K562 (cell line): ENCODE measurements around the gene CHCHD6. TPM values are rescaled to one million over a fixed set of nuclear protein-coding genes. Genes with fewer than 3 reads are reported as not detected.

Source experiments
- ATAC-seq: fragments of 200-7000 bp; cut with Tn5 transposase; 3 replicates; pipeline ENCODE4 v1.9.1; 2020; ENCODE audit warnings: moderate library complexity
- BruUV-seq: library from RNA; stranded (reverse); fragments of 400-500 nt; replicated peaks from 2 replicates; lab custom pipeline; 2021; lab: Mats Ljungman, UMichigan
- CTCF ChIA-PET: fragments of 300-600 bp; formaldehyde crosslinking; extraction: SDS; loops from one replicate; lab custom pipeline; 2021; ENCODE audit warnings: low intra/inter-chr PET ratio; lab: Yijun Ruan, JAX
- POLR2A ChIA-PET: fragments of 300-600, 350-650 bp; sonication (Branson Sonifier 250); formaldehyde crosslinking; extraction: SDS; loops from one replicate; lab custom pipeline; 2021; ENCODE audit warnings: antibody characterized with exemption, inconsistent platforms; lab: Yijun Ruan, JAX
- DNase-seq, 4 experiments: peaks; one replicate each; pipeline versions ENCODE4 v3.0.0 to v3.0.0-alpha.2; 2011 to 2018; ENCODE audit warnings: low spot score in 3 of 4, mixed read lengths in 3 of 4; ENCODE audit errors: extremely low read depth in 1 of 4
- FAIRE-seq: peaks from 2 replicates; lab custom pipeline; 2011; peaks lifted over from hg19 to GRCh38; lab: Jason Lieb, UNC
- H2AFZ ChIP-seq: 2 replicates; pipeline ENCODE4 v1.6.0; 2011; ENCODE audit warnings: low read depth, low read length, control low read depth, inconsistent platforms
- H3K27ac ChIP-seq: fragments of 200-600 bp; 3 replicates; pipeline ENCODE4 v1.8.0; 2011; ENCODE audit warnings: low read depth, mild to moderate bottlenecking, control low read depth, inconsistent platforms, low read length, moderate library complexity, mixed read lengths; ENCODE audit errors: extremely low read depth
- H3K27me3 ChIP-seq, 2 experiments: fragments of 300-600 bp in 1 of 2; 2 replicates in 1 of 2; 3 replicates in 1 of 2; pipeline versions ENCODE4 v1.6.0 to v1.8.0; 2011; ENCODE audit warnings: inconsistent platforms in 2 of 2, low read length in 2 of 2, mild to moderate bottlenecking in 1 of 2, mixed read lengths in 1 of 2, moderate library complexity in 1 of 2; ENCODE audit not compliant: control insufficient read depth in 2 of 2, insufficient read depth in 2 of 2
- H3K36me3 ChIP-seq: fragments of 300-600 bp; 3 replicates; pipeline ENCODE4 v1.8.0; 2011; ENCODE audit warnings: mild to moderate bottlenecking, low read length, inconsistent platforms; ENCODE audit not compliant: control insufficient read depth, insufficient read depth
- H3K4me1 ChIP-seq, 2 experiments: fragments of 200-600 bp in 1 of 2; replicated peaks in 1 of 2; 2 replicates in 1 of 2; 3 replicates in 1 of 2; pipeline versions ENCODE4 v1.5.1 to v1.8.0; 2011; ENCODE audit warnings: inconsistent platforms in 2 of 2, low read length in 2 of 2, mild to moderate bottlenecking in 1 of 2, mixed read lengths in 1 of 2, moderate library complexity in 1 of 2; ENCODE audit not compliant: control insufficient read depth in 2 of 2, insufficient read depth in 2 of 2
- H3K4me2 ChIP-seq: 2 replicates; pipeline ENCODE4 v1.6.1; 2011; ENCODE audit warnings: low read length, control low read depth, inconsistent platforms, mixed read lengths; ENCODE audit not compliant: insufficient read depth
- H3K4me3 ChIP-seq: fragments of 200-600 bp; sonication (generic), shearing (Covaris generic); 2 replicates; pipeline ENCODE4 v1.5.1; 2016; ENCODE audit warnings: control low read depth, inconsistent platforms
- H3K79me2 ChIP-seq: fragments of 200-600 bp; 3 replicates; pipeline ENCODE4 v1.8.0; 2011; ENCODE audit warnings: low read length, inconsistent platforms; ENCODE audit not compliant: control insufficient read depth, insufficient read depth
- H3K9ac ChIP-seq, 2 experiments: 2 replicates each; pipeline versions ENCODE4 v1.6.0 to v1.6.1; 2011; ENCODE audit warnings: low read depth in 2 of 2, low read length in 2 of 2, control low read depth in 1 of 2, inconsistent platforms in 1 of 2, mild to moderate bottlenecking in 1 of 2, mixed read lengths in 1 of 2; ENCODE audit not compliant: insufficient read depth in 1 of 2
- H3K9me1 ChIP-seq: one replicate; pipeline ENCODE4 v1.6.0; 2011; ENCODE audit warnings: inconsistent platforms, mild to moderate bottlenecking, low read length, moderate library complexity; ENCODE audit not compliant: control insufficient read depth, insufficient read depth
- H3K9me3 ChIP-seq: replicated peaks from 2 replicates; pipeline ENCODE4 v1.5.1; 2011; ENCODE audit warnings: low read depth, low read length, inconsistent platforms; ENCODE audit not compliant: control insufficient read depth, insufficient read depth
- H4K20me1 ChIP-seq: replicated peaks from 2 replicates; pipeline ENCODE4 v1.6.1; 2011; ENCODE audit warnings: low read length, inconsistent platforms, mixed read lengths; ENCODE audit not compliant: control insufficient read depth, insufficient read depth
- ARID2 ChIP-seq: fragments of 450-650 bp; IDR thresholded peaks from 2 replicates; pipeline ENCODE4 v1.6.1; 2017; ENCODE audit warnings: antibody characterized with exemption, mild to moderate bottlenecking
- BHLHE40 ChIP-seq: IDR thresholded peaks from 2 replicates; pipeline ENCODE4 v1.6.1; 2011; ENCODE audit warnings: low read length, improper control_type of control experiment
- CBX1 ChIP-seq: sonication (generic); IDR thresholded peaks from 2 replicates; pipeline ENCODE4 v1.6.1; 2016; ENCODE audit warnings: antibody characterized with exemption, low read depth, mild to moderate bottlenecking
- E2F6 ChIP-seq, 2 experiments: IDR thresholded peaks; 2 replicates each; pipeline ENCODE4 v1.6.1; 2011; ENCODE audit warnings: borderline replicate concordance in 1 of 2, control low read depth in 1 of 2, low read depth in 1 of 2, low read length in 1 of 2, mild to moderate bottlenecking in 1 of 2, mixed read lengths in 1 of 2, moderate library complexity in 1 of 2; ENCODE audit not compliant: insufficient read depth in 1 of 2, insufficient read length in 1 of 2, poor library complexity in 1 of 2, severe bottlenecking in 1 of 2; ENCODE audit errors: extremely low read depth in 1 of 2
- GTF2E2 ChIP-seq: fragments of 200-800 bp; sonication (Bioruptor generic); IDR thresholded peaks from 2 replicates; pipeline ENCODE4 v1.6.1; 2016; ENCODE audit warnings: missing genetic modification characterization, missing compliant biosample characterization
- KAT7 ChIP-seq: sonication (generic); formaldehyde crosslinking; IDR thresholded peaks from 2 replicates; pipeline ENCODE4 v1.8.0; 2022; ENCODE audit warnings: missing genetic modification reagents, mild to moderate bottlenecking, borderline replicate concordance
- MAFK ChIP-seq: IDR thresholded peaks from 2 replicates; pipeline ENCODE4 v1.6.1; 2011; ENCODE audit warnings: low read length, improper control_type of control experiment
- RBM25 ChIP-seq: fragments of 200-400 bp; formaldehyde crosslinking; IDR thresholded peaks from 2 replicates; pipeline ENCODE4 v1.6.1; 2018; ENCODE audit warnings: low read length, low read depth, moderate library complexity; ENCODE audit not compliant: severe bottlenecking
- SLC30A9 ChIP-seq: fragments of 250-450 bp; sonication (Bioruptor Pico); IDR thresholded peaks from 2 replicates; pipeline ENCODE4 v1.8.0; 2022; ENCODE audit warnings: mild to moderate bottlenecking, moderate library complexity
- TFAP4 ChIP-seq: sonication (generic); formaldehyde crosslinking; IDR thresholded peaks from 2 replicates; pipeline ENCODE4 v1.8.0; 2022; ENCODE audit warnings: missing genetic modification reagents, mild to moderate bottlenecking, moderate library complexity, borderline replicate concordance
- ZNF217 ChIP-seq: sonication (generic); formaldehyde crosslinking; IDR thresholded peaks from 2 replicates; pipeline ENCODE4 v1.8.0; 2022; ENCODE audit warnings: mild to moderate bottlenecking, missing genetic modification reagents
- ZNF277 ChIP-seq: fragments of 250-450 bp; sonication (Bioruptor Pico); IDR thresholded peaks from 2 replicates; pipeline ENCODE4 v1.8.0; 2022; ENCODE audit warnings: inconsistent platforms, mild to moderate bottlenecking, moderate library complexity, borderline replicate concordance
- ZNF316 ChIP-seq: fragments of 450-650 bp; IDR thresholded peaks from 2 replicates; pipeline ENCODE4 v1.6.1; 2016
- ZNF444 ChIP-seq: fragments of 250-450 bp; sonication (Bioruptor Pico); IDR thresholded peaks from 2 replicates; pipeline ENCODE4 v1.4.0; 2020; ENCODE audit warnings: mild to moderate bottlenecking, moderate library complexity
- ZNF639 ChIP-seq, 2 experiments: fragments of 200-800 bp in 1 of 2; sonication (Bioruptor generic) in 1 of 2; sonication (generic) in 1 of 2; formaldehyde crosslinking in 1 of 2; IDR thresholded peaks in 1 of 2; conservative IDR thresholded peaks in 1 of 2; 2 replicates each; pipeline versions ENCODE4 v1.5.0 to v1.6.1; 2016 to 2020; ENCODE audit warnings: missing compliant biosample characterization in 1 of 2, missing genetic modification characterization in 1 of 2, missing genetic modification reagents in 1 of 2
- ZNF668 ChIP-seq: fragments of 250-450 bp; sonication (Bioruptor Pico); IDR thresholded peaks from 2 replicates; pipeline ENCODE4 v1.8.0; 2022; ENCODE audit warnings: mild to moderate bottlenecking, inconsistent platforms
- WGBS: fragments of 100-300 bp; shearing (Covaris generic); methylation state at CpG from one replicate; pipeline ENCODE4 v1.1.6; 2016; ENCODE audit warnings: low coverage, mixed read lengths; ENCODE audit not compliant: insufficient coverage; ENCODE audit errors: missing lambda C conversion rate; 5-methylcytosine and 5-hydroxymethylcytosine counted together
- in situ Hi-C: fragments of 300-500 bp; cut with MboI; formaldehyde crosslinking; loops from 4 replicates; pipeline ENCODE4 v1.15.0; 2018; ENCODE audit warnings: inconsistent platforms, mixed read lengths
- intact Hi-C: fragments of 100-400 bp; cut with micrococcal nuclease; formaldehyde crosslinking; loops from 2 replicates; pipeline ENCODE4 v1.14.2; 2022
- polyA plus RNA-seq, 8 experiments: library from polyadenylated mRNA; depleted of rRNA in 4 of 8; stranded (reverse) in 5 of 8; unstranded in 3 of 8; fragments of >200 nt; fragmentation: Nextera tagmentation in 2 of 8; fragmentation: Illumina TruSeq in 1 of 8; extraction: Ambion mirVana in 2 of 8; extraction: Trizol in 1 of 8; gene quantifications; 2 replicates each; pipeline versions ENCODE4 v1.2.1 to v1.2.3, GENCODE V29; 2011 to 2014; ENCODE audit warnings: inconsistent platforms in 1 of 8, missing spikeins in 1 of 8
- total RNA-seq, 7 experiments: library from RNA; depleted of rRNA in 6 of 7; stranded (reverse); fragments of >200 nt in 6 of 7; fragmentation: Illumina TruSeq in 2 of 7; extraction: Trizol in 2 of 7; gene quantifications; 2 replicates each; pipeline versions ENCODE4 v1.2.1 to v1.2.3, GENCODE V29; 2011 to 2021; ENCODE audit warnings: low replicate concordance in 1 of 7

CHCHD6 gene
- total and polyA plus RNA-seq, 9 of the 15 experiments (the other 6 are each of a cell fraction or from before 2014, with no cell fraction given): 4.6 to 18.6 (median 10.9) TPM

GRCh38 chr3:126896968-126897367, 192.9 kb downstream of the CHCHD6 start:
- no peaks in the 10 kb centered on the region for H3K79me2 ChIP-seq
- POLR2A ChIA-PET: interaction anchor here (1.1 kb wide), 1 partner anchor 11 kb away, joined by 3 read pairs; no protein-coding TSS in a partner anchor
- H3K27me3 ChIP-seq: no peaks in the 10 kb centered on the region
- H3K4me3 ChIP-seq: no peak overlapping the region
- no peaks in the 10 kb centered on the region for H4K20me1 ChIP-seq
- peaks cover 3% of the 10 kb centered on the region for H3K9me1 ChIP-seq
- no peak for FAIRE-seq
- intact Hi-C loops (no loop called here), in situ Hi-C loops (no loop called here)
- no peaks in the 10 kb centered on the region for H3K9me3 ChIP-seq
- CTCF ChIA-PET: no interaction called here
- BruUV-seq: no TSS peak
- 66% methylated on average over 6 of the region's 6 CpGs for WGBS
- H3K4me1 ChIP-seq: peaks cover 7 to 12% of the 10 kb centered on the region in 2 experiments; a peak in 3 of 5 replicates
- H3K27ac ChIP-seq: no peak overlapping the region
- no peak for DNase-seq
- no peaks in the 10 kb centered on the region for H3K36me3 ChIP-seq
- H2AFZ ChIP-seq: no peak overlapping the region
- H3K9ac ChIP-seq: no peak overlapping the region
- no peak for ATAC-seq
- no peak overlapping the region for H3K4me2 ChIP-seq
- TF ChIP-seq TFAP4 (CRISPR knock-in tag) (no peak), ZNF444 (CRISPR knock-in tag) (no peak), SLC30A9 (CRISPR knock-in tag) (no peak), ZNF316 (no peak), ARID2 (no peak), ZNF217 (CRISPR knock-in tag) (no peak), ZNF277 (CRISPR knock-in tag) (no peak), KAT7 (CRISPR knock-in tag) (no peak), E2F6 (IDR thresholded peaks at IDR 0.05; ENCODE audit: borderline replicate concordance in 1 of 2, extremely low read depth in 1 of 2, insufficient read depth in 1 of 2, insufficient read length in 1 of 2, low read depth in 1 of 2, low read length in 1 of 2, poor library complexity in 1 of 2, severe bottlenecking in 1 of 2) (no peak), BHLHE40 (no peak), ZNF639 (CRISPR knock-in tag; conservative IDR thresholded peaks at IDR 0.05 in 1 of 2, IDR thresholded peaks at IDR 0.05 in 1 of 2) (no peak), GTF2E2 (tag) (no peak), MAFK (no peak), RBM25 (no peak), CBX1 (no peak), ZNF668 (no peak)
